Kidney epithelial cell (primary cell): ENCODE measurements around the gene SLK. TPM values are rescaled to one million over a fixed set of nuclear protein-coding genes. Genes with fewer than 3 reads are reported as not detected.

Source experiments
- DNase-seq: peaks from one replicate; pipeline ENCODE4 v3.0.0-alpha.2; 2010; ENCODE audit warnings: low read depth
- H3K27me3 ChIP-seq: 2 replicates; pipeline ENCODE4 v1.6.0; 2011; ENCODE audit warnings: low read length; ENCODE audit not compliant: control insufficient read depth, insufficient read depth
- H3K36me3 ChIP-seq: 2 replicates; pipeline ENCODE4 v1.5.1; 2011; ENCODE audit warnings: low read length; ENCODE audit not compliant: control insufficient read depth, insufficient read depth
- H3K4me3 ChIP-seq: 2 replicates; pipeline ENCODE4 v1.5.1; 2011; ENCODE audit warnings: low read depth, mild to moderate bottlenecking, control low read depth, low read length
- total RNA-seq: library from RNA; depleted of rRNA; stranded (reverse); fragments of >200 nt; gene quantifications from 2 replicates; pipeline ENCODE4 v1.2.3, GENCODE V29; 2015
- TF ChIP-seq, protein P1 (sequence below): IDR thresholded peaks from 2 replicates; pipeline ENCODE4 v1.5.1; 2011; ENCODE audit warnings: mild to moderate bottlenecking, moderate library complexity, low read length, control low read depth, inconsistent platforms; ENCODE audit not compliant: insufficient read depth, poor library complexity, severe bottlenecking

SLK gene
- total RNA-seq, 1 donor from 2014 or later, result 35.8 TPM

DNA sequence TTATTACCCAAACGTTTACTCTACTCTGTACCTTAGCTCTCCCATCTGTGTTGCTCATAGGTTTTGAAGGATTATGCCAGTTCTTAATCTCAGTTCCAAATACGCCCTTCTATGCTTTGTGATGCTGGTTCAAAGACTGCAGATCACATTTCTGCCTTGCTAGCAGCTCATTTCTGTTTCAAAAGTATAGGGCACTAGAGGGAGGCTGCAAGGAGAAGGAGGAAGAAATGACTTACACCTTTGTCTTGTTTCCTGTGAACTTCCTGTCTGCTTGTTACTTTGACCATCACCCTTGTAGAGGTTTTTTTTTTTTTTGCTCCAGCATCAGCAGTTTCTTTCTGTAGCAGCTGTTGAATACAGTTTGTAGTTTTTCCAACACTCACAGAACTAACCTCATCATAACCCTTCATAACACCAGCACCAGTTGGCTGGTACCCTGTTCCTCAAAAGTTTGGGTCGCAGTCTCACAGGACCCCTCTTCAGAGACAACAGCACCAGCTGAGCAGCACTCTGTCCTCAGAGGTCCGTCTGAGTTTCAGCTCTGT, 16.5 kb downstream of the SLK start:
- H3K36me3 ChIP-seq, result no peaks in the 10 kb centered on the region
- TF ChIP-seq, protein P1, sequence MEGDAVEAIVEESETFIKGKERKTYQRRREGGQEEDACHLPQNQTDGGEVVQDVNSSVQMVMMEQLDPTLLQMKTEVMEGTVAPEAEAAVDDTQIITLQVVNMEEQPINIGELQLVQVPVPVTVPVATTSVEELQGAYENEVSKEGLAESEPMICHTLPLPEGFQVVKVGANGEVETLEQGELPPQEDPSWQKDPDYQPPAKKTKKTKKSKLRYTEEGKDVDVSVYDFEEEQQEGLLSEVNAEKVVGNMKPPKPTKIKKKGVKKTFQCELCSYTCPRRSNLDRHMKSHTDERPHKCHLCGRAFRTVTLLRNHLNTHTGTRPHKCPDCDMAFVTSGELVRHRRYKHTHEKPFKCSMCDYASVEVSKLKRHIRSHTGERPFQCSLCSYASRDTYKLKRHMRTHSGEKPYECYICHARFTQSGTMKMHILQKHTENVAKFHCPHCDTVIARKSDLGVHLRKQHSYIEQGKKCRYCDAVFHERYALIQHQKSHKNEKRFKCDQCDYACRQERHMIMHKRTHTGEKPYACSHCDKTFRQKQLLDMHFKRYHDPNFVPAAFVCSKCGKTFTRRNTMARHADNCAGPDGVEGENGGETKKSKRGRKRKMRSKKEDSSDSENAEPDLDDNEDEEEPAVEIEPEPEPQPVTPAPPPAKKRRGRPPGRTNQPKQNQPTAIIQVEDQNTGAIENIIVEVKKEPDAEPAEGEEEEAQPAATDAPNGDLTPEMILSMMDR, result no peak
- no peak for DNase-seq
- no peaks in the 10 kb centered on the region for H3K27me3 ChIP-seq
- H3K4me3 ChIP-seq, result no peak overlapping the region

DNA sequence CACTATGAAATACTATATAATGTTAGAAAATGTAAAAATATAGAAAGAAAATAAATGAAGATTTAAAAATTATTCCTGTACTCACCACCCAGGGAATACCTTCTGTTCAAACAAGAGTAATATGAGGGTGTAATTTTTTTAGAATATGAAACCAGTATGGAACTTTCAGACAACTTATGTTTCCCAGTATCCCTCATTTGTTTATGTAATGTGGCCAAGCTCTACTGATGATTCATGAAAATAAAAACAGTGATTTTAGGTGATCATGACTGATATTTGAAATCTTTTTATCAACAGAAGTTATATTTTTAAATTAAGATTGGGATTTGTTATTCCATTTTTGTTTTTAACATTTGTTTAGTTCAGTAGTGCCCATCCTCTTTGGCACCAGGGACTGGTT, 18.8 kb downstream of the SLK start:
- TF ChIP-seq, protein P1, result no peak
- H3K4me3 ChIP-seq, result no peak overlapping the region
- DNase-seq, result no peak
- no peaks in the 10 kb centered on the region for H3K36me3 ChIP-seq
- no peaks in the 10 kb centered on the region for H3K27me3 ChIP-seq

DNA sequence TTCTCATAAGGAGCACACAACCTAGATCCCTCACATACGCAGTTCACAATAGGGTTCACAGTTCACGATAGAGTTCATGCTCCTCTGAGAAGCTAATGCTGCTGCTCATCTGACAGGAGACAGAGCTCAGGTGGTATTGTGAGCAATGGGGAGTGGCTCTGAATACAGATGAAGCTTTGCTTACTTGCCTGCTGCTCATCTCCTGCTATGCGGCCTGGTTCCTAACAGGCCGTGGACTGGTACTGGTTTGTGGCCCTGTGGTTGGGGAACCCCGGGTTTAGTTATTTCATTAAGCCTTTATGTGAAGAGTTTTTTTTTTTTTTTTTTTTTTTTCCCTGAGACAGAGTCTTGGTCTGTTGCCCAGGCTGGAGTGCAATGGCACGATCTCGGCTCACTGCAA, 19.4 kb downstream of the SLK start:
- Histone ChIP-seq H3K4me3 (no peak overlapping the region), H3K27me3 (no peaks in the 10 kb centered on the region), H3K36me3 (no peaks in the 10 kb centered on the region)
- DNase-seq, result no peak
- TF ChIP-seq, protein P1, result no peak

DNA sequence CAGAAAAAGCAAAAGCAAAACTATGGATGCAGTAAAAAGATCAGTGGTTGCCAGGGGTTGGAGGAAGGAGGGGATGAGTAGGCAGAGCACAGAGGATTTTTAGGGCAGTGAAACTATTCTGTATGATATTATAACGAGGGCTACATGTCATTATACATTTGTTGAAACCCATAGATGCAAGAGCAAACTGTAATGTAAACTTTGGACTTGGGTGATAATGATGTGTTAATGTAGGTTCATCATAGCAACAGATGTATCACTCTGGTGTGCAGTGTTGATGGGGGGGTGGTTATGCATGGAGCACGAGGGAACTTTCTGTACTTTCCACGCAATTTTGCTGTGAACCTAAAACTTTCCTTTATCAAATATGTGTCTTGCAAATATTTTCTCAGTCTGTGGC, 23.2 kb downstream of the SLK start:
- DNase-seq, result no peak
- Histone ChIP-seq H3K4me3 (no peak overlapping the region), H3K27me3 (no peaks in the 10 kb centered on the region), H3K36me3 (no peaks in the 10 kb centered on the region)
- TF ChIP-seq, protein P1, result no peak

DNA sequence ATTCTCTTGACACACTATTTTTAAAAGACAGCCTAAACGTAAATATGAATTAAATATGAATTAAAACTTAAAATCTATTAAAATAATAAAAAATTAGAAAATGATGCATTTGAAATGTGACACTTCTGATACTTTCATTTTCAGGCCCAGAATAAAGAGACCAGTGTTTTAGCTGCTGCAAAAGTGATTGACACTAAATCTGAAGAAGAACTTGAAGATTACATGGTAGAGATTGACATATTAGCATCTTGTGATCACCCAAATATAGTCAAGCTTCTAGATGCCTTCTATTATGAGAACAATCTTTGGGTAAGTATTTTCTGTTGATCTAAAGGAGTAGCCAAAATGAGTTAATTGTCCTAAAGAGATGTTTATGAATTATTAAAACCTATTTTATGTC, 23.6 kb downstream of the SLK start:
- no peaks in the 10 kb centered on the region for H3K27me3 ChIP-seq
- DNase-seq, result no peak
- no peak overlapping the region for H3K4me3 ChIP-seq
- H3K36me3 ChIP-seq, result no peaks in the 10 kb centered on the region
- TF ChIP-seq, protein P1, result no peak

DNA sequence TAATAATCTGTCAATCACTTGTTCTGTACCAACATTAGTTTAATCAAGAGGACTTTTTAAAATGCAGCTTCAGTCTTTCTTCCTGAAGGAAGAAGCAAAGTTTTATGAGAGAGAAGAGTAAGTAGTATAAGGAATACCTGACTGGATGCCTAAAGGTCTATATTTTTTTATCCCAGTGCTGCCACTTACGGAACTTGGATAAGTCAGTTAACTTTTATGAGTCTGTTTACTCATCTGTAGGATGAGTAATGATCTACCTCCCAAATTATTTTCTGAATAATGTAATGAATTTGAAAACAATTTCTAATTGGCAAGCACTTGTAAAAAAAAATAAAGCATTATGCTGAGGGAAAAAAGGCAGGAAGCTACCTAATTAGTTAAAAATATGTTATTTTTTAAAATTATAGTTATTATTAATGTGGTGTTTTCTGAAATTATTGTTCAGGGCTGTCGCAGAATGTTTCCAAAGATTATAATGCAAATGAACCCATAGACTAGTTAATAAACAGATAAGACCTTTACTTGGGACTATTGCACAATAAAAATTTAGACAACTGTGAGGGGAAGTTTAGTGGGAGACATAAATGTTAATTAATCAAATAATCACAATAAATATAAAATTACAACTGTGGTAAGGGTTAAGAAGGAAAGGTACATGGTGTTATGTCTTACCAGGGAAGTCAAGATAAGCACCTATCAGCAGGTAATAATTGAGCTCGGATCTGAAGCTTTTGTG, 24.6 kb downstream of the SLK start:
- TF ChIP-seq, protein P1, result no peak
- H3K36me3 ChIP-seq, result no peaks in the 10 kb centered on the region
- no peak for DNase-seq
- no peaks in the 10 kb centered on the region for H3K27me3 ChIP-seq
- no peak overlapping the region for H3K4me3 ChIP-seq
